ENCODE measurements around the gene ADAD2.

The ADAD2 gene

GRCh38 chr16:84193480-84193879 lies 2.5 kb downstream of the ADAD2 start (continued):
- TF ChIP-seq REST (tag by site-specific recombination; IDR thresholded peaks at IDR 0.05) (no peak), ZNF571 (tag by site-specific recombination; IDR thresholded peaks at IDR 0.05) (no peak), SP2 (tag by site-specific recombination; IDR thresholded peaks at IDR 0.05) (no peak)

- Histone ChIP-seq H3K27ac (ENCODE audit: extremely low read depth, low read depth, low read length) (no peak overlapping the region), H3K36me3 (ENCODE audit: control insufficient read depth in 2 of 2, insufficient read depth in 1 of 2, low read length in 2 of 2) (no peaks in the 10 kb centered on the region), H3K4me1 (ENCODE audit: control insufficient read depth, insufficient read depth, low read length) (no peaks in the 10 kb centered on the region), H3K4me3 (ENCODE audit: low read depth, low read length) (no peak overlapping the region), H3K9me3 (ENCODE audit: control insufficient read depth, insufficient read depth, low read depth, low read length) (no peaks in the 10 kb centered on the region)
- ChIA-PET POLR2A (no interaction called here), CTCF (no interaction called here)
- no peak for TF ChIP-seq ZNF843 (tag by site-specific recombination; IDR thresholded peaks at IDR 0.05)
- TF ChIP-seq ZBTB21 (tag by site-specific recombination; IDR thresholded peaks at IDR 0.05), result no peak
- TF ChIP-seq PBX3 (CRISPR knock-in tag; IDR thresholded peaks at IDR 0.05), result no peak
- TF ChIP-seq YY1 (tag by site-specific recombination; IDR thresholded peaks at IDR 0.05), result no peak
- no peak for TF ChIP-seq ZBTB1 (tag by site-specific recombination; IDR thresholded peaks at IDR 0.05)
- TF ChIP-seq ZNF175 (tag by site-specific recombination; IDR thresholded peaks at IDR 0.05), result no peak
These were observed 3.1 kb downstream of the ADAD2 start for GRCh38 chr16:84194018-84194417.

- Histone ChIP-seq H3K4me3 (ENCODE audit: low read depth, low read length) (no peak overlapping the region), H3K36me3 (ENCODE audit: control insufficient read depth in 2 of 2, insufficient read depth in 1 of 2, low read length in 2 of 2) (no peaks in the 10 kb centered on the region), H3K27ac (ENCODE audit: extremely low read depth, low read depth, low read length) (no peak overlapping the region), H3K9me3 (ENCODE audit: control insufficient read depth, insufficient read depth, low read depth, low read length) (no peaks in the 10 kb centered on the region), H3K4me1 (ENCODE audit: control insufficient read depth, insufficient read depth, low read length) (no peaks in the 10 kb centered on the region)
- ChIA-PET CTCF (interaction anchor here (1.5 kb wide), 1 partner anchor 8 kb away, joined by 4 read pairs; the partner anchor contains the start of gene TAF1C), POLR2A (no interaction called here)
- no peak for TF ChIP-seq ZNF248 (tag by site-specific recombination; IDR thresholded peaks at IDR 0.05)
- no peak for TF ChIP-seq ZNF585B (tag by site-specific recombination; IDR thresholded peaks at IDR 0.05)
- no peak for TF ChIP-seq ZNF274 (IDR thresholded peaks at IDR 0.05; ENCODE audit: low read length)
- no peak for TF ChIP-seq ZNF274 (tag by site-specific recombination; IDR thresholded peaks at IDR 0.05; ENCODE audit: borderline replicate concordance)
- TF ChIP-seq ZNF354C (tag by site-specific recombination; IDR thresholded peaks at IDR 0.05; ENCODE audit: borderline replicate concordance, low read depth), result no peak
- no peak for TF ChIP-seq CTCF (tag by site-specific recombination; IDR thresholded peaks at IDR 0.05)
- TF ChIP-seq ZNF398 (tag by site-specific recombination; IDR thresholded peaks at IDR 0.05), result no peak
- TF ChIP-seq ZNF416 (tag by site-specific recombination; IDR thresholded peaks at IDR 0.05), result no peak
- TF ChIP-seq BCL11A (tag by site-specific recombination; IDR thresholded peaks at IDR 0.05; ENCODE audit: low read depth), result no peak
- TF ChIP-seq ZNF488 (tag by site-specific recombination; IDR thresholded peaks at IDR 0.05), result no peak
- no peak for TF ChIP-seq ZNF37A (tag by site-specific recombination; IDR thresholded peaks at IDR 0.05)
- TF ChIP-seq ZEB2 (tag by site-specific recombination; IDR thresholded peaks at IDR 0.05), result no peak
- TF ChIP-seq SP3 (tag by site-specific recombination; IDR thresholded peaks at IDR 0.05), result no peak
- no peak for TF ChIP-seq ZNF146 (tag by site-specific recombination; IDR thresholded peaks at IDR 0.05)
- TF ChIP-seq YY1 (tag by site-specific recombination; IDR thresholded peaks at IDR 0.05), result no peak
- TF ChIP-seq MZF1 (tag by site-specific recombination; IDR thresholded peaks at IDR 0.05; ENCODE audit: borderline replicate concordance), result no peak
- no peak for TF ChIP-seq ZSCAN23 (tag by site-specific recombination; IDR thresholded peaks at IDR 0.05)
- no peak for TF ChIP-seq ZNF530 (tag by site-specific recombination; IDR thresholded peaks at IDR 0.05; ENCODE audit: low read depth)
These were observed 3.7 kb downstream of the ADAD2 start for GRCh38 chr16:84194470-84195200.

Data from HEK293 (cell line).